Endothelial cell of umbilical vein (primary cell): ENCODE measurements around the gene BCAS3.

Source experiments
- EZH2 ChIP-seq: IDR thresholded peaks from 2 replicates; pipeline ENCODE4 v1.6.1; 2012; ENCODE audit warnings: borderline replicate concordance, low read depth, mild to moderate bottlenecking, moderate library complexity, low read length, inconsistent platforms; ENCODE audit not compliant: severe bottlenecking
- GATA2 ChIP-seq: IDR thresholded peaks from 2 replicates; pipeline ENCODE4 v1.7.0; 2011; ENCODE audit warnings: low read depth, mild to moderate bottlenecking, moderate library complexity, mixed read lengths, low read length; ENCODE audit not compliant: insufficient read length, insufficient read depth
- MYC ChIP-seq: IDR thresholded peaks from one replicate; pipeline ENCODE4 v1.6.1; 2011; ENCODE audit warnings: mild to moderate bottlenecking, low read depth, low read length
- POLR2A ChIP-seq: IDR thresholded peaks from 2 replicates; pipeline ENCODE4 v1.6.1; 2012; ENCODE audit warnings: low read depth, mild to moderate bottlenecking, control low read depth, low read length
- TF ChIP-seq, protein P1 (sequence below), 2 donors: IDR thresholded peaks; 1 replicate in 1 of 2; 2 replicates in 1 of 2; pipeline ENCODE4 v1.5.1; 2011; ENCODE audit warnings: low read length in 2 of 2, mild to moderate bottlenecking in 2 of 2, moderate library complexity in 2 of 2, control low read depth in 1 of 2, inconsistent platforms in 1 of 2, low read depth in 1 of 2; ENCODE audit not compliant: insufficient read depth in 1 of 2; ENCODE audit errors: extremely low read depth in 1 of 2

DNA sequence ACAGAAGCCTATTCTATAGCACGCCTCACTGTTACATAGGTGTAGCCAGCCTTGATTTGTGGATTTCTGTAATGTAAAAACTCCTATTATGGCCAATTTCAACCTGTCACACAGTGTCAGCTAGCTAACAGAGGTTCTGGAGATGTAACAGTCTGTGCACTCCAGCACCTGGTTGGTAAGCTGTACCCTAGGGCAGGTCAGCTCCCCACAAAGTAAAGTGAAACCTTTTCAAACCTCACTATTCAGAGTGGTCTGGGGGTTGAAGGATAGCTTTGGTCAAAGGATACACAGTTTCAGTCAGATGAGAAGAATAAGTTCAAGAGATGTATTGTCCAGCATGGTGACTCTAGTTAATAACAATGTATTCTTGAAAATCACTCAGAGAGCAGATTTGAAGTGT is 693.5 kb downstream of the BCAS3 start:
- TF ChIP-seq, protein P1, sequence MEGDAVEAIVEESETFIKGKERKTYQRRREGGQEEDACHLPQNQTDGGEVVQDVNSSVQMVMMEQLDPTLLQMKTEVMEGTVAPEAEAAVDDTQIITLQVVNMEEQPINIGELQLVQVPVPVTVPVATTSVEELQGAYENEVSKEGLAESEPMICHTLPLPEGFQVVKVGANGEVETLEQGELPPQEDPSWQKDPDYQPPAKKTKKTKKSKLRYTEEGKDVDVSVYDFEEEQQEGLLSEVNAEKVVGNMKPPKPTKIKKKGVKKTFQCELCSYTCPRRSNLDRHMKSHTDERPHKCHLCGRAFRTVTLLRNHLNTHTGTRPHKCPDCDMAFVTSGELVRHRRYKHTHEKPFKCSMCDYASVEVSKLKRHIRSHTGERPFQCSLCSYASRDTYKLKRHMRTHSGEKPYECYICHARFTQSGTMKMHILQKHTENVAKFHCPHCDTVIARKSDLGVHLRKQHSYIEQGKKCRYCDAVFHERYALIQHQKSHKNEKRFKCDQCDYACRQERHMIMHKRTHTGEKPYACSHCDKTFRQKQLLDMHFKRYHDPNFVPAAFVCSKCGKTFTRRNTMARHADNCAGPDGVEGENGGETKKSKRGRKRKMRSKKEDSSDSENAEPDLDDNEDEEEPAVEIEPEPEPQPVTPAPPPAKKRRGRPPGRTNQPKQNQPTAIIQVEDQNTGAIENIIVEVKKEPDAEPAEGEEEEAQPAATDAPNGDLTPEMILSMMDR (IDR thresholded peaks at IDR 0.05; ENCODE audit: extremely low read depth in 1 of 2, insufficient read depth in 1 of 2, low read depth in 1 of 2, low read length in 2 of 2), result no peak
- no peak for TF ChIP-seq GATA2
- TF ChIP-seq POLR2A, result no peak
- TF ChIP-seq EZH2, result no peak
- no peak for TF ChIP-seq MYC
